SK-N-SH (cell line): ENCODE data around the gene LIMK2. TPM values are rescaled to one million over a fixed set of nuclear protein-coding genes. Genes with fewer than 3 reads are reported as not detected.

Source experiments
- CTCF ChIA-PET: fragments of 300-600, 350-600 bp; formaldehyde crosslinking; extraction: SDS; loops from one replicate; lab custom pipeline; 2021; lab: Yijun Ruan, JAX
- POLR2A ChIA-PET: fragments of 350-600 bp; sonication (Branson Sonifier 250); formaldehyde crosslinking; extraction: SDS; loops from one replicate; lab custom pipeline; 2020; ENCODE audit warnings: antibody characterized with exemption, inconsistent platforms; lab: Yijun Ruan, JAX
- DNase-seq: peaks from one replicate; pipeline ENCODE4 v3.0.0; 2012
- H2AFZ ChIP-seq: fragments of 200-600 bp; sonication (generic); 2 replicates; pipeline ENCODE4 v1.8.1; 2016; ENCODE audit warnings: antibody characterized with exemption, mild to moderate bottlenecking, low read depth
- H3F3A ChIP-seq: fragments of 200-600 bp; sonication (generic); replicated peaks from 2 replicates; pipeline ENCODE3; 2016; ENCODE audit warnings: antibody characterized with exemption, mild to moderate bottlenecking; ENCODE audit not compliant: insufficient read depth
- H3K27ac ChIP-seq, 2 experiments: fragments of 200-500 bp in 1 of 2; fragments of 200-600 bp in 1 of 2; sonication (Bioruptor generic) in 1 of 2; sonication (generic), shearing (Covaris generic) in 1 of 2; 2 replicates each; pipeline versions ENCODE4 v1.5.1 to v1.6.1; 2014 to 2016; ENCODE audit warnings: low read depth in 2 of 2, inconsistent platforms in 1 of 2, low read length in 1 of 2, mild to moderate bottlenecking in 1 of 2, mixed read lengths in 1 of 2
- H3K27me3 ChIP-seq: fragments of 200-600 bp; sonication (generic), shearing (Covaris generic); 2 replicates; pipeline ENCODE4 v1.6.1; 2016; ENCODE audit warnings: mixed run types; ENCODE audit not compliant: insufficient read depth
- H3K36me3 ChIP-seq, 2 experiments: fragments of 200-500 bp in 1 of 2; fragments of 200-600 bp in 1 of 2; sonication (Bioruptor generic) in 1 of 2; sonication (generic) in 1 of 2; replicated peaks in 1 of 2; 2 replicates each; pipeline versions ENCODE3 to v1.5.1; 2014 to 2016; ENCODE audit warnings: low read length in 1 of 2, mild to moderate bottlenecking in 1 of 2; ENCODE audit not compliant: insufficient read depth in 2 of 2, control insufficient read depth in 1 of 2
- H3K4me1 ChIP-seq, 2 experiments: fragments of 200-500 bp in 1 of 2; fragments of 200-600 bp in 1 of 2; sonication (Bioruptor generic) in 1 of 2; sonication (generic), shearing (Covaris generic) in 1 of 2; 2 replicates each; pipeline versions ENCODE4 v1.5.1 to v1.6.1; 2014 to 2016; ENCODE audit warnings: low read depth in 1 of 2, low read length in 1 of 2, mixed run types in 1 of 2; ENCODE audit not compliant: insufficient read depth in 2 of 2, control insufficient read depth in 1 of 2
- H3K4me2 ChIP-seq: fragments of 200-600 bp; sonication (generic), shearing (Covaris generic); 2 replicates; pipeline ENCODE4 v1.6.1; 2017; ENCODE audit warnings: mixed run types
- H3K4me3 ChIP-seq, 2 experiments: fragments of 200-500 bp in 1 of 2; fragments of 200-600 bp in 1 of 2; sonication (Bioruptor generic) in 1 of 2; sonication (generic), shearing (Covaris generic) in 1 of 2; 2 replicates each; pipeline versions ENCODE4 v1.5.1 to v1.8.1; 2014 to 2016; ENCODE audit warnings: low read depth in 2 of 2, inconsistent platforms in 1 of 2, low read length in 1 of 2, mild to moderate bottlenecking in 1 of 2, mixed read lengths in 1 of 2, moderate library complexity in 1 of 2
- H3K79me2 ChIP-seq: fragments of 200-600 bp; sonication (generic); 2 replicates; pipeline ENCODE4 v1.8.1; 2017; ENCODE audit warnings: mild to moderate bottlenecking; ENCODE audit not compliant: insufficient read depth
- H3K9ac ChIP-seq: fragments of 200-600 bp; sonication (generic); 2 replicates; pipeline ENCODE4 v1.6.1; 2017; ENCODE audit warnings: mixed run types
- H3K9me2 ChIP-seq: fragments of 200-600 bp; sonication (generic); 2 replicates; pipeline ENCODE4 v1.6.1; 2017; ENCODE audit warnings: mixed run types
- H3K9me3 ChIP-seq: fragments of 200-600 bp; sonication (generic); 2 replicates; pipeline ENCODE4 v1.6.1; 2017; ENCODE audit warnings: mixed run types, mild to moderate bottlenecking, moderate library complexity
- H4K20me1 ChIP-seq: fragments of 200-600 bp; sonication (generic); 2 replicates; pipeline ENCODE4 v1.6.1; 2017; ENCODE audit warnings: mild to moderate bottlenecking, mixed run types; ENCODE audit not compliant: insufficient read depth
- CHD2 ChIP-seq: fragments of 150-350 bp; IDR thresholded peaks from 2 replicates; pipeline ENCODE4 v1.6.1; 2018; ENCODE audit warnings: low read length; ENCODE audit not compliant: partially characterized antibody
- CTCF ChIP-seq: fragments of 200-600 bp; sonication (generic); IDR thresholded peaks from 2 replicates; pipeline ENCODE4 v1.6.1; 2017; ENCODE audit warnings: antibody characterized with exemption, mild to moderate bottlenecking, moderate library complexity
- EP300 ChIP-seq, 2 experiments: IDR thresholded peaks; 2 replicates each; pipeline versions ENCODE4 v1.4.0 to v1.6.1; 2012; ENCODE audit warnings: borderline replicate concordance in 1 of 2, low read depth in 1 of 2, low read length in 1 of 2
- FOSL2 ChIP-seq: IDR thresholded peaks from 2 replicates; pipeline ENCODE4 v1.4.0; 2012; ENCODE audit warnings: low read depth, mild to moderate bottlenecking, moderate library complexity, borderline replicate concordance
- FOXJ3 ChIP-seq: sonication (generic); formaldehyde crosslinking; IDR thresholded peaks from 2 replicates; pipeline ENCODE4 v1.5.1; 2020; ENCODE audit warnings: mild to moderate bottlenecking, missing genetic modification reagents
- GABPA ChIP-seq: IDR thresholded peaks from 2 replicates; pipeline ENCODE4 v1.4.0; 2012; ENCODE audit warnings: low read depth, mild to moderate bottlenecking
- JUND ChIP-seq: IDR thresholded peaks from 2 replicates; pipeline ENCODE4 v1.4.0; 2012
- RAD21 ChIP-seq: IDR thresholded peaks from 2 replicates; pipeline ENCODE4 v1.6.1; 2012; ENCODE audit warnings: mild to moderate bottlenecking, low read length
- REST ChIP-seq: IDR thresholded peaks from 2 replicates; pipeline ENCODE4 v1.6.1; 2012; ENCODE audit warnings: mild to moderate bottlenecking, low read depth, low read length, moderate library complexity
- RFX5 ChIP-seq: IDR thresholded peaks from 2 replicates; pipeline ENCODE4 v1.6.1; 2012; ENCODE audit warnings: mild to moderate bottlenecking, improper control_type of control experiment, low read length
- SIN3A ChIP-seq: IDR thresholded peaks from 2 replicates; pipeline ENCODE4 v1.6.1; 2012; ENCODE audit warnings: low read depth, mild to moderate bottlenecking, low read length, moderate library complexity, borderline replicate concordance
- SMC3 ChIP-seq: IDR thresholded peaks from 2 replicates; pipeline ENCODE4 v1.6.1; 2012; ENCODE audit warnings: low read depth, low read length, improper control_type of control experiment
- USF2 ChIP-seq: fragments of 150-350 bp; IDR thresholded peaks from 2 replicates; pipeline ENCODE4 v1.6.1; 2017; ENCODE audit warnings: antibody characterized with exemption, low read length, low read depth, borderline replicate concordance
- ZBTB33 ChIP-seq: IDR thresholded peaks from 2 replicates; pipeline ENCODE4 v1.4.0; 2012; ENCODE audit warnings: low read depth, borderline replicate concordance
- WGBS: methylation state at CpG from one replicate; pipeline ENCODE4 v1.1.6; 2017; ENCODE audit warnings: low lambda C conversion rate; 5-methylcytosine and 5-hydroxymethylcytosine counted together
- polyA plus RNA-seq, 3 experiments: library from polyadenylated mRNA; depleted of rRNA; stranded (reverse); fragments of >200 nt; gene quantifications; 2 replicates each; pipeline ENCODE4 v1.2.3, GENCODE V29; 2012

LIMK2 gene
- polyA plus RNA-seq, 1 of the 3 experiments (the other 2 are of a cell fraction): 9.8 TPM

- Histone ChIP-seq H3K9me2 (no peaks in the 10 kb centered on the region), H4K20me1 (no peaks in the 10 kb centered on the region), H3K36me3 (peaks cover 49 to 57% of the 10 kb centered on the region in 2 experiments), H3K9ac (no peak overlapping the region), H3K27ac (no peak overlapping the region), H3F3A (peaks cover 6% of the 10 kb centered on the region), H3K27me3 (no peaks in the 10 kb centered on the region), H3K4me3 (no peak overlapping the region), H3K79me2 (no peaks in the 10 kb centered on the region), H3K4me1 (no peaks in the 10 kb centered on the region; a peak in 1 of 4 replicates), H2AFZ (no peak overlapping the region), H3K9me3 (no peaks in the 10 kb centered on the region), H3K4me2 (no peak overlapping the region)
- no peak for TF ChIP-seq GABPA
- TF ChIP-seq CTCF: no peak
- TF ChIP-seq RFX5: no peak
- no peak for TF ChIP-seq USF2
- TF ChIP-seq JUND: no peak
- TF ChIP-seq SMC3: no peak
- TF ChIP-seq REST: no peak
- no peak for TF ChIP-seq CHD2
- no peak for TF ChIP-seq EP300 (IDR thresholded peaks at IDR 0.05; ENCODE audit: borderline replicate concordance in 1 of 2, low read depth in 1 of 2, low read length in 1 of 2)
- TF ChIP-seq SIN3A: no peak
- TF ChIP-seq ZBTB33: no peak
- TF ChIP-seq FOXJ3: no peak
- no peak for TF ChIP-seq FOSL2
- TF ChIP-seq RAD21: no peak
- no peak for DNase-seq
- ChIA-PET CTCF (interaction anchor here (1.2 to 6.9 kb wide), 5 partner anchors 15 to 186 kb away, joined by 4 to 151 read pairs (median 64); partner anchors contain the start of gene LIMK2), POLR2A (interaction anchor here (0.7 kb wide), 1 partner anchor 8 kb away, joined by 3 read pairs; no protein-coding TSS in a partner anchor)
- WGBS: 88% methylated on average over 3 of the region's 3 CpGs
Observed at GRCh38 chr22:31271485-31271884, 59.4 kb downstream of the LIMK2 start.
